Parathyroid adenoma (tissue), 2 donors: Measurements from ENCODE around the gene MTFR2.

Source experiments
- H2AFZ ChIP-seq: fragments of 300-600 bp; sonication (generic); one replicate; pipeline ENCODE4 v1.7.0; 2017; ENCODE audit warnings: antibody characterized with exemption, mild to moderate bottlenecking
- H3K27ac ChIP-seq: fragments of 300-600 bp; sonication (generic); one replicate; pipeline ENCODE4 v1.7.0; 2017
- H3K27me3 ChIP-seq: fragments of 300-600 bp; sonication (generic); one replicate; pipeline ENCODE4 v1.7.0; 2017; ENCODE audit warnings: low read length; ENCODE audit not compliant: control insufficient read depth, insufficient read depth
- H3K36me3 ChIP-seq: fragments of 300-600 bp; sonication (generic); one replicate; pipeline ENCODE4 v1.7.0; 2017; ENCODE audit warnings: low read length; ENCODE audit not compliant: control insufficient read depth, insufficient read depth
- H3K4me1 ChIP-seq: fragments of 300-600 bp; sonication (generic); one replicate; pipeline ENCODE4 v1.7.0; 2017; ENCODE audit warnings: control low read depth
- H3K4me2 ChIP-seq: fragments of 300-600 bp; sonication (generic); one replicate; pipeline ENCODE4 v1.7.0; 2017; ENCODE audit warnings: low read length
- H3K4me3 ChIP-seq: fragments of 300-600 bp; sonication (generic); one replicate; pipeline ENCODE4 v1.7.0; 2017; ENCODE audit warnings: low read depth, low read length
- H3K79me2 ChIP-seq: fragments of 300-600 bp; sonication (generic); one replicate; pipeline ENCODE4 v1.7.0; 2017; ENCODE audit warnings: control low read depth
- H3K9ac ChIP-seq: fragments of 300-600 bp; sonication (generic); one replicate; pipeline ENCODE4 v1.7.0; 2017; ENCODE audit warnings: mild to moderate bottlenecking
- H3K9me3 ChIP-seq: fragments of 300-600 bp; sonication (generic); one replicate; pipeline ENCODE4 v1.7.0; 2017; ENCODE audit warnings: low read length; ENCODE audit not compliant: control insufficient read depth
- CTCF ChIP-seq: fragments of 300-600 bp; sonication (generic); IDR thresholded peaks from one replicate; pipeline ENCODE4 v1.7.0; 2017; ENCODE audit warnings: antibody characterized with exemption, mild to moderate bottlenecking
- donor health status: primary hyperparathyroidism.

The MTFR2 gene

GRCh38 chr6:136212608-136213007, 37.5 kb downstream of the MTFR2 start:
- no peak overlapping the region for H3K4me2 ChIP-seq
- H2AFZ ChIP-seq: no peak overlapping the region
- TF ChIP-seq CTCF: no peak
- H3K4me1 ChIP-seq: no peaks in the 10 kb centered on the region
- no peak overlapping the region for H3K4me3 ChIP-seq
- no peaks in the 10 kb centered on the region for H3K9me3 ChIP-seq
- no peak overlapping the region for H3K27ac ChIP-seq
- H3K36me3 ChIP-seq: no peaks in the 10 kb centered on the region
- H3K27me3 ChIP-seq: no peaks in the 10 kb centered on the region
- no peaks in the 10 kb centered on the region for H3K79me2 ChIP-seq
- H3K9ac ChIP-seq: no peak overlapping the region

GRCh38 chr6:136210398-136211165, 39.5 kb downstream of the MTFR2 start:
- H3K79me2 ChIP-seq: no peaks in the 10 kb centered on the region
- no peak overlapping the region for H3K4me3 ChIP-seq
- no peak for TF ChIP-seq CTCF
- no peak overlapping the region for H3K27ac ChIP-seq
- H3K4me2 ChIP-seq: no peak overlapping the region
- H3K4me1 ChIP-seq: no peaks in the 10 kb centered on the region
- H3K9me3 ChIP-seq: no peaks in the 10 kb centered on the region
- H2AFZ ChIP-seq: peak overlapping the region; percentile 24
- H3K27me3 ChIP-seq: no peaks in the 10 kb centered on the region
- no peak overlapping the region for H3K9ac ChIP-seq
- H3K36me3 ChIP-seq: no peaks in the 10 kb centered on the region

GRCh38 chr6:136209496-136209895, 40.6 kb downstream of the MTFR2 start:
- Histone ChIP-seq H2AFZ (no peak overlapping the region), H3K9me3 (no peaks in the 10 kb centered on the region), H3K36me3 (no peaks in the 10 kb centered on the region), H3K4me2 (no peak overlapping the region), H3K4me1 (no peaks in the 10 kb centered on the region), H3K79me2 (no peaks in the 10 kb centered on the region), H3K9ac (no peak overlapping the region), H3K27ac (no peak overlapping the region), H3K4me3 (no peak overlapping the region), H3K27me3 (no peaks in the 10 kb centered on the region)
- no peak for TF ChIP-seq CTCF

DNA sequence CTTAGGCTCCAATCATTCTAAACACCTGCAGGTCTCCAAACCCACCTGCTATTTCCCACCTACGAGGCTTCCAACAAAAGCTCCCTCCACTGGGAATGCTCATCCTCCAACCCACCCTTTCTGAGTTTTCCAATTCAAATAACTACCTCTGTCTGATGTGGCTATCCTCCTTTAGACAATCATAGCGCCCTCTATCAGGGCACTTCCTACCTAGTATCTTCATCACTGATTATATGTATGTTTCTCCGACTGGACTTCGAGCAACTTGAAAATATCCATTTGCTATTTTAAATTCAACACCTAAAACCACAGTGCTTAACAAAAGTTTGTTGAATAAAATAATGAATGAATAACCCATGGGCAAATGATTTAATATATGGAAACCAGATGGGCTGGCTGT, 41.3 kb downstream of the MTFR2 start:
- Histone ChIP-seq H3K79me2 (no peaks in the 10 kb centered on the region), H3K4me2 (no peak overlapping the region), H3K36me3 (no peaks in the 10 kb centered on the region), H3K4me3 (no peak overlapping the region), H2AFZ (no peak overlapping the region), H3K27me3 (no peaks in the 10 kb centered on the region), H3K9me3 (no peaks in the 10 kb centered on the region), H3K4me1 (no peaks in the 10 kb centered on the region), H3K27ac (no peak overlapping the region), H3K9ac (no peak overlapping the region)
- no peak for TF ChIP-seq CTCF

DNA sequence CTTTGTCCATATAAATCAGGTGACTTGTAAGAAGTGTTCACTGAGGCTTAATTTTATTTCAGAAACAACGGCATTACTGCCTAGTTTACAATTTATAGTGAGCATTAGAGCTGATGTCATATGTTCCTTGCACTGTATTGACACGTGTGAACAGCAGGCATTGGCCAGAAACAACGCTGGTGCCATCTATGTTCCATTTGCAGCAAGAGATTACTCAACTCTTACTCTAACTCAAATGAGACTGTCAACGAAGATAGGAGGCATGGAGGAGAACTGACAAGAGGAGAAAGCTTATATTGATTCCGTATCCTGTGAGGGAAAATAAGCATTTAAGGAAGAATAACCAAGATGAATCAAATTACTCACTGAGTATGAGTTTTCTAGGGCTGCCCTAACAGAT, 48.4 kb downstream of the MTFR2 start:
- no peaks in the 10 kb centered on the region for H3K79me2 ChIP-seq
- H3K4me2 ChIP-seq: no peak overlapping the region
- no peak overlapping the region for H3K4me3 ChIP-seq
- no peaks in the 10 kb centered on the region for H3K36me3 ChIP-seq
- no peak overlapping the region for H2AFZ ChIP-seq
- TF ChIP-seq CTCF: peak; percentile 13
- no peaks in the 10 kb centered on the region for H3K4me1 ChIP-seq
- H3K27ac ChIP-seq: no peak overlapping the region
- no peaks in the 10 kb centered on the region for H3K27me3 ChIP-seq
- H3K9ac ChIP-seq: no peak overlapping the region
- H3K9me3 ChIP-seq: no peaks in the 10 kb centered on the region
